Activated T-helper 2 cell treated with anti-CD3 and anti-CD28 coated beads, Interferon-gamma antibody, Interleukin-2, Interleukin-4, amounts not matched to agents 10 μg/mL and 5 μg/mL and 100 μg/mL, durations not matched to agents 14 hours and 24 hours and 36 hours (primary cell): ENCODE data around the gene PPFIA1. TPM values are rescaled to one million over a fixed set of nuclear protein-coding genes. Genes with fewer than 3 reads are reported as not detected.
A peak's percentile ranks its signal among the peaks of the same experiment; 100 is the strongest.

Experiments used
- DNase-seq: peaks from one replicate; pipeline ENCODE4 v3.0.0; 2021; ENCODE audit warnings: low spot score
- H3K27ac Mint-ChIP-seq: one replicate; pipeline ENCODE4 v1.8.0; 2021; ENCODE audit warnings: mixed read lengths
- H3K27me3 Mint-ChIP-seq: one replicate; pipeline ENCODE4 v1.8.0; 2021; ENCODE audit warnings: low read depth, mixed read lengths
- H3K36me3 Mint-ChIP-seq: one replicate; pipeline ENCODE4 v1.8.0; 2021; ENCODE audit warnings: low read depth, mixed read lengths
- H3K4me1 Mint-ChIP-seq: one replicate; pipeline ENCODE4 v1.8.0; 2021; ENCODE audit warnings: low read depth, mixed read lengths
- H3K4me3 Mint-ChIP-seq: one replicate; pipeline ENCODE4 v1.8.0; 2021; ENCODE audit warnings: low read depth, mild to moderate bottlenecking, moderate library complexity, mixed read lengths
- H3K9me3 Mint-ChIP-seq: one replicate; pipeline ENCODE4 v1.8.0; 2021; ENCODE audit warnings: mixed read lengths
- intact Hi-C: fragments of 100-400 bp; cut with micrococcal nuclease; formaldehyde crosslinking; loops from one replicate; pipeline ENCODE4 v1.15.1; 2023
- total RNA-seq: library from RNA; stranded (reverse); gene quantifications from 2 replicates; pipeline ENCODE4 v1.2.3, GENCODE V29; 2022

PPFIA1 gene
- total RNA-seq, 1 donor from 2014 or later = 47.1 TPM

DNA sequence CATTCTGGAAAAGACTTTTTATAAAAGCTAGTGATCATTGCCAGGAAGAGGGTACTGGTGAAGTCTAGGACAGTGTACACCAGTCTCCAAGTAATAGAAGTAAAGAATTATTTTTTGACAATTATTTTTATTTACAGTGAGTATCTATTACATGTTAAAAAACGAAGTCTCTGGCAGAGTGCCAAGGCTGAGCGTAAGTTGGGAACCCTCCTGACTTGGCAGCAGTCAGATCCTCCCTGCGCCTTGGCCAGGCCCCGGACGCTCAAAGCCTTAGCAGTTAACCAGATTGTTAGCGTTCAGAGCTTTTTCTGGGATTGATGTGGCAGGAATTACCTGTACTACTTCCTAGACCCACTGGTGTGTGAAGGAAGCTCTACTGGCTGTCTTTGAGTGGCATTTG is 89.7 kb downstream of the PPFIA1 start:
- peaks cover 14% of the 10 kb centered on the region for H3K4me1 Mint-ChIP-seq
- intact Hi-C loops = loop anchor here (10.0 kb wide), 1 partner anchor 85 kb away; the partner anchor contains the start of gene PPFIA1
- H3K36me3 Mint-ChIP-seq = peaks cover 79% of the 10 kb centered on the region
- DNase-seq = no peak
- H3K4me3 Mint-ChIP-seq = no peak overlapping the region
- H3K9me3 Mint-ChIP-seq = no peaks in the 10 kb centered on the region
- H3K27ac Mint-ChIP-seq = no peak overlapping the region
- H3K27me3 Mint-ChIP-seq = no peaks in the 10 kb centered on the region

GRCh38 chr11:70364178-70364577 is 93.7 kb downstream of the PPFIA1 start:
- Mint-ChIP-seq H3K27ac (no peak overlapping the region), H3K27me3 (no peaks in the 10 kb centered on the region), H3K4me3 (no peak overlapping the region)

DNA sequence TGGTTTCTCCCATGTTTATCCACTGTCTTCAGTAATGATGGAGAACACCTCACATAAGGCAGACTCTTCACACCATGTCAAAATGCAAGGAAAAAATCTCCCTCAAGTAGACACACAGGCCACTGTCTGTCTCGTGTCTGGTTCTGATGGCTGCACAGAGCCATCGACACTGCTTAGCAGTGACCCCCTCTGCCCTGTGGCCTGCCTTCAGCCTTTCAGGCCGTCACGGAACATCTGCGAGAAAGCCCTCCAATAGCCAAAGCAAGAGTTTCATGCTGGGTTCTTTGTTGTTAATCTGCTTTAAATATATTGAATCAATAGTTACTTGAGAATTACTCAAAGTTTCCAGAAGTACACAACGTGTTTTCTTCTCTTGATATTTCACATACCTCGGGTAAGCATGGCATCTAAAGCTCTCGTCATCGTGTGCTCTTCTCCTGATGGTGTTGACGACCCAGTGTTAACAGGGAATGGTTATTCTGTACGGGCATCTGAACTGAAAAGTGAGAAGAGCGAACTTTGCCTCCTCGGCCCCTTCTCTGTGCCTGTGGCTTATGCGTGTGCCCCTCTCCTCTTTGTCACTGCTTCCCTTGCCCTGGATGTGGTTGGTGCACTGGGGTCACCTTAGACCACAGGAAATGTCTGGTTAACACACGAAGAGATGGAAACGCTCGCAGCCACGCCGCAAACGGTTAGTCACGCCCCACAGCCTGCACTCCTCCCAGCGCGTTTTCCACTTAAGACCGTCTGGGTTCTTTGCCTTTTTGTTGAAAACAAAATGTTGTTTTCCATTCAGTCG is 94.5 kb downstream of the PPFIA1 start:
- Mint-ChIP-seq H3K27me3 (no peaks in the 10 kb centered on the region), H3K36me3 (peaks cover 60% of the 10 kb centered on the region), H3K9me3 (no peaks in the 10 kb centered on the region), H3K4me1 (peaks cover 31% of the 10 kb centered on the region), H3K4me3 (peak overlapping the region; percentile 70), H3K27ac (peak overlapping the region; percentile 94)
- DNase-seq = peak; percentile 68
- intact Hi-C loops = loop anchor here (1.0 to 10.0 kb wide), 2 partner anchors 33 to 90 kb away; partner anchors contain the start of genes CTTN and PPFIA1

More at GRCh38 chr11:70364178-70364577, 93.7 kb downstream of the PPFIA1 start:
- intact Hi-C loops = loop anchor here (10.0 kb wide), 1 partner anchor 89 kb away; the partner anchor contains the start of gene PPFIA1
- Mint-ChIP-seq H3K4me1 (peaks cover 31% of the 10 kb centered on the region), H3K9me3 (no peaks in the 10 kb centered on the region), H3K36me3 (peaks cover 64% of the 10 kb centered on the region)
- no peak for DNase-seq

- peaks cover 61% of the 10 kb centered on the region for H3K36me3 Mint-ChIP-seq
- intact Hi-C loops = loop anchor here (1.0 to 10.0 kb wide), 2 partner anchors 33 to 91 kb away; partner anchors contain the start of genes CTTN and PPFIA1
- DNase-seq = no peak
- H3K4me3 Mint-ChIP-seq = peak overlapping the region; percentile 70
- H3K27me3 Mint-ChIP-seq = no peaks in the 10 kb centered on the region
- peaks cover 31% of the 10 kb centered on the region for H3K4me1 Mint-ChIP-seq
- H3K9me3 Mint-ChIP-seq = no peaks in the 10 kb centered on the region
- peak overlapping the region; percentile 94 for H3K27ac Mint-ChIP-seq
Observed at GRCh38 chr11:70365544-70365927, 95.0 kb downstream of the PPFIA1 start.

DNA sequence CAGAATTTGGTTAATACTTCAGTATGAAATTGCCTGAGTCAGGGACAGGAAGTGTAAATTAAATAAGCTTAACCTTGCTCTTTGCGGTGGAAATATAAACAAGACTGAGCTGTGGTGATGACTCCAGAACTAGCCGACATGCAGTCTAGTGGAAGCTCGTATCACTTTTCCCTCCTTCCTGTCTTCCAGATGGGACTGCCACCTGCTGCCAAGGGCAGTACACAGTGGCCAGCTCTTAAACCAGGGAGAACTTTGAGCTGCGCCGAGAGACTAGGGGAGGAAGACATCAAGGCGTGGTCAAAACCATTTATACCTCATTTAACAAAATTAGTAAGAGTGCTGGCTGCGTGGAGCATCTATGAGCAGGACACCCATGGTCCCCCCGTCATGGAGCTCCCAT is 96.6 kb downstream of the PPFIA1 start:
- H3K27me3 Mint-ChIP-seq = no peaks in the 10 kb centered on the region
- peaks cover 52% of the 10 kb centered on the region for H3K36me3 Mint-ChIP-seq
- H3K4me1 Mint-ChIP-seq = peaks cover 31% of the 10 kb centered on the region
- DNase-seq = no peak
- no peak overlapping the region for H3K4me3 Mint-ChIP-seq
- H3K9me3 Mint-ChIP-seq = peaks cover 5% of the 10 kb centered on the region
- intact Hi-C loops = loop anchor here (10.0 kb wide), 1 partner anchor 92 kb away; the partner anchor contains the start of gene PPFIA1
- no peak overlapping the region for H3K27ac Mint-ChIP-seq

DNA sequence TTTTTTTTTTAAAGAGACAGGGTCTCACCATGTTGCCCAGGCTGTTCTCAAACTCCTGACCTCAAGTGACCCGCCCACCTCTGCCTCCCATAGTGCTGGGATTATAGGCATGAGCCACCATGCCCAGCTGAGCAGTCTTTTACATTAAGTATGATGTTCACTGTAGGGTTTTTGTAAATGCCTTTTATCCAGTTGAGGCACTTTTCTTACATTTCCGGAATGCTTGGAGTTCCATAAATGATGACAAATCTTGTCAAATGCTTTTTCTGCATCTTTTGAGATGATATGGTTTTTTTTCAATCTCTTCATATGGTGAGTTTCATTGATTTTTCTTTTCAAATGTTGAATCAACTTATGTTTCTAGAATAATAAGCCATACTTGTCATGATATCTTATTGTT is 98.5 kb downstream of the PPFIA1 start:
- peaks cover 52% of the 10 kb centered on the region for H3K36me3 Mint-ChIP-seq
- no peaks in the 10 kb centered on the region for H3K27me3 Mint-ChIP-seq
- DNase-seq = no peak
- no peak overlapping the region for H3K4me3 Mint-ChIP-seq
- H3K9me3 Mint-ChIP-seq = peaks cover 5% of the 10 kb centered on the region
- H3K27ac Mint-ChIP-seq = no peak overlapping the region
- H3K4me1 Mint-ChIP-seq = peaks cover 30% of the 10 kb centered on the region
- intact Hi-C loops = loop anchor here (10.0 kb wide), 1 partner anchor 94 kb away; the partner anchor contains the start of gene PPFIA1

DNA sequence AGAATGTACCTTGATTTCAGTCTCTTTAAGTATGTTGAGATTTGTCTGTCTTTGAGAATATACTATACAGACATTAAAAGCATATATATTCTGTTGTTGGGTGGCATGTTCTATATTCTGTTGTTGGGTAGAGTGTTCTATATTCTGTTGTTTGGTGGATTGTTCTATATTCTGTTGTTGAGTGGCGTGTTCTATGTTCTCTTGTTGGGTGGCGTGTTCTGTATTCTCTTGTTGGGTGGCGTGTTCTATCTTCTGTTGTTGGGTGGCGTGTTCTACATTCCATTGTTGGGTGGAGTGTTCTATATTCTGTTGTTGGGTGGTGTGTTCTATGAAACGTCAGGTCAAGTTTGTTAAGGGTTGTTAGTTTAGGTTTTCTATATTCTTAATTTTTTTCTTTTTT is 100.8 kb downstream of the PPFIA1 start:
- H3K9me3 Mint-ChIP-seq = peaks cover 5% of the 10 kb centered on the region
- DNase-seq = no peak
- H3K36me3 Mint-ChIP-seq = peaks cover 45% of the 10 kb centered on the region
- intact Hi-C loops = no loop called here
- no peak overlapping the region for H3K4me3 Mint-ChIP-seq
- peaks cover 9% of the 10 kb centered on the region for H3K4me1 Mint-ChIP-seq
- no peak overlapping the region for H3K27ac Mint-ChIP-seq
- no peaks in the 10 kb centered on the region for H3K27me3 Mint-ChIP-seq

GRCh38 chr11:70372076-70372475 is 101.6 kb downstream of the PPFIA1 start:
- peaks cover 3% of the 10 kb centered on the region for H3K4me1 Mint-ChIP-seq
- H3K9me3 Mint-ChIP-seq = peaks cover 5% of the 10 kb centered on the region
- no peak for DNase-seq
- no peak overlapping the region for H3K27ac Mint-ChIP-seq
- intact Hi-C loops = no loop called here
- no peaks in the 10 kb centered on the region for H3K27me3 Mint-ChIP-seq
- H3K36me3 Mint-ChIP-seq = peaks cover 48% of the 10 kb centered on the region
- no peak overlapping the region for H3K4me3 Mint-ChIP-seq

GRCh38 chr11:70376621-70377020 is 106.1 kb downstream of the PPFIA1 start:
- Mint-ChIP-seq H3K27ac (no peak overlapping the region), H3K36me3 (peaks cover 47% of the 10 kb centered on the region), H3K4me3 (no peak overlapping the region), H3K9me3 (no peaks in the 10 kb centered on the region), H3K4me1 (no peaks in the 10 kb centered on the region), H3K27me3 (no peaks in the 10 kb centered on the region)
- DNase-seq = no peak
- intact Hi-C loops = no loop called here

DNA sequence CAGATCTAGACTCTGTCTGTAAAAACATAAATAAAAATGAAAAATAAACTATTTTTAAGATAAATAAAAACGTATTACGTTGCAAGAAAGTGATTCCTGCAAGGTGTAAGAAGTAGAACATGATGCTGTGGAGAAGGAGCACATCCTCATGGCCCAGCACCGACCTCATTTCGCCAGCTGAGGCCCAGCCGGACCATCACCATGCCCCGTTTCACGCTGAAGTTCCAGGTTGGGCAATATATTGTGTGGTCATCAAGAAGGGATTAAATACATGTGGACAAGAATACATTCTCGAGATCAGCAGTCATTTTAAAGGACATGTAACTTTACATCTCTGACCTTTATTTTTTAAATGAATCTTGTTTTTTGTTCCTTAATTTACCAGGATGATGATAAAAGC is 107.2 kb downstream of the PPFIA1 start:
- intact Hi-C loops = no loop called here
- no peaks in the 10 kb centered on the region for H3K27me3 Mint-ChIP-seq
- no peak overlapping the region for H3K27ac Mint-ChIP-seq
- no peaks in the 10 kb centered on the region for H3K9me3 Mint-ChIP-seq
- no peak for DNase-seq
- H3K4me1 Mint-ChIP-seq = no peaks in the 10 kb centered on the region
- H3K36me3 Mint-ChIP-seq = peaks cover 45% of the 10 kb centered on the region
- no peak overlapping the region for H3K4me3 Mint-ChIP-seq

GRCh38 chr11:70378506-70379134 is 108.1 kb downstream of the PPFIA1 start:
- H3K4me1 Mint-ChIP-seq = no peaks in the 10 kb centered on the region
- intact Hi-C loops = no loop called here

GRCh38 chr11:70381350-70381749 is 110.9 kb downstream of the PPFIA1 start:
- peaks cover 33% of the 10 kb centered on the region for H3K36me3 Mint-ChIP-seq

More at GRCh38 chr11:70378506-70379134, 108.1 kb downstream of the PPFIA1 start:
- peaks cover 38% of the 10 kb centered on the region for H3K36me3 Mint-ChIP-seq
- H3K27ac Mint-ChIP-seq = no peak overlapping the region
- H3K27me3 Mint-ChIP-seq = no peaks in the 10 kb centered on the region
- no peak overlapping the region for H3K4me3 Mint-ChIP-seq
- no peaks in the 10 kb centered on the region for H3K9me3 Mint-ChIP-seq
- DNase-seq = no peak

More at GRCh38 chr11:70381350-70381749, 110.9 kb downstream of the PPFIA1 start:
- H3K9me3 Mint-ChIP-seq = no peaks in the 10 kb centered on the region
- H3K27ac Mint-ChIP-seq = no peak overlapping the region
- no peak for DNase-seq
- no peak overlapping the region for H3K4me3 Mint-ChIP-seq
- H3K4me1 Mint-ChIP-seq = no peaks in the 10 kb centered on the region
- no peaks in the 10 kb centered on the region for H3K27me3 Mint-ChIP-seq
- intact Hi-C loops = no loop called here
